MM.1S (cell line): ENCODE data around the gene CNEP1R1.

Source experiments
- DNase-seq: peaks from one replicate; pipeline ENCODE4 v3.0.0-alpha.2; 2015
- H2AFZ ChIP-seq: fragments of 300-600 bp; sonication (generic); 2 replicates; pipeline ENCODE4 v1.6.0; 2016; ENCODE audit warnings: antibody characterized with exemption, low read length
- H3F3A ChIP-seq: fragments of 300-600 bp; sonication (generic); 2 replicates; pipeline ENCODE4 v1.6.1; 2016; ENCODE audit warnings: mild to moderate bottlenecking, antibody characterized with exemption, low read length, moderate library complexity, mixed read lengths; ENCODE audit not compliant: insufficient read depth
- H3K27ac ChIP-seq: fragments of 300-600 bp; sonication (generic); 2 replicates; pipeline ENCODE4 v1.5.1; 2016; ENCODE audit warnings: mild to moderate bottlenecking, low read length
- H3K27me3 ChIP-seq: fragments of 300-600 bp; sonication (generic); replicated peaks from 2 replicates; pipeline ENCODE4 v1.6.0; 2016; ENCODE audit warnings: low read length; ENCODE audit not compliant: insufficient read depth
- H3K36me3 ChIP-seq: fragments of 300-600 bp; sonication (generic); replicated peaks from 2 replicates; pipeline ENCODE4 v1.6.1; 2016; ENCODE audit warnings: mild to moderate bottlenecking, low read length, mixed read lengths; ENCODE audit not compliant: insufficient read depth
- H3K4me1 ChIP-seq: fragments of 300-600 bp; sonication (generic); 2 replicates; pipeline ENCODE4 v1.6.1; 2016; ENCODE audit warnings: low read length, mixed read lengths
- H3K4me2 ChIP-seq: fragments of 300-600 bp; sonication (generic); 2 replicates; pipeline ENCODE4 v1.6.0; 2016; ENCODE audit warnings: low read depth, low read length
- H3K4me3 ChIP-seq: fragments of 300-600 bp; sonication (generic); 2 replicates; pipeline ENCODE4 v1.5.1; 2016; ENCODE audit warnings: low read length, mixed read lengths
- H3K79me2 ChIP-seq: fragments of 300-600 bp; sonication (generic); 2 replicates; pipeline ENCODE4 v1.6.1; 2016; ENCODE audit warnings: mixed run types, low read length, mixed read lengths
- H3K9ac ChIP-seq: fragments of 300-600 bp; sonication (generic); 2 replicates; pipeline ENCODE4 v1.6.1; 2016; ENCODE audit warnings: low read length, mixed read lengths
- H3K9me2 ChIP-seq: fragments of 300-600 bp; sonication (generic); replicated peaks from 2 replicates; pipeline ENCODE4 v1.6.1; 2016; ENCODE audit warnings: mild to moderate bottlenecking, low read length, mixed read lengths; ENCODE audit not compliant: insufficient read depth
- H3K9me3 ChIP-seq: fragments of 300-600 bp; sonication (generic); replicated peaks from 2 replicates; pipeline ENCODE4 v1.6.1; 2016; ENCODE audit warnings: mild to moderate bottlenecking, low read length, mixed read lengths; ENCODE audit not compliant: insufficient read depth
- H4K20me1 ChIP-seq: fragments of 300-600 bp; sonication (generic); 2 replicates; pipeline ENCODE4 v1.6.1; 2016; ENCODE audit warnings: mild to moderate bottlenecking, low read length, moderate library complexity, mixed read lengths; ENCODE audit not compliant: insufficient read depth
- CTCF ChIP-seq: fragments of 300-600 bp; sonication (generic); IDR thresholded peaks from 2 replicates; pipeline ENCODE4 v1.5.1; 2016; ENCODE audit warnings: antibody characterized with exemption, low read length, mixed read lengths
- EZH2 ChIP-seq: fragments of 300-600 bp; sonication (generic); optimal IDR thresholded peaks from 2 replicates; pipeline ENCODE3; 2017; ENCODE audit warnings: low read depth, mild to moderate bottlenecking, antibody characterized with exemption, low read length, mixed read lengths
- EZH2phosphoT487 ChIP-seq: fragments of 300-600 bp; sonication (generic); IDR thresholded peaks from 2 replicates; pipeline ENCODE4 v1.6.1; 2018; ENCODE audit warnings: antibody characterized with exemption, low read length

Gene CNEP1R1

GRCh38 chr16:50002190-50002589 is 22.8 kb upstream of the CNEP1R1 start:
- Histone ChIP-seq H3K27me3 (no peaks in the 10 kb centered on the region), H3K9me2 (no peaks in the 10 kb centered on the region), H3K9me3 (no peaks in the 10 kb centered on the region), H4K20me1 (no peaks in the 10 kb centered on the region), H3F3A (no peaks in the 10 kb centered on the region), H3K4me1 (no peaks in the 10 kb centered on the region), H3K27ac (no peak overlapping the region), H3K36me3 (no peaks in the 10 kb centered on the region), H3K9ac (no peak overlapping the region), H3K79me2 (no peaks in the 10 kb centered on the region), H3K4me2 (no peak overlapping the region), H3K4me3 (no peak overlapping the region), H2AFZ (no peak overlapping the region)
- TF ChIP-seq EZH2, result no peak
- TF ChIP-seq CTCF, result no peak
- TF ChIP-seq EZH2phosphoT487, result no peak
- no peak for DNase-seq

DNA sequence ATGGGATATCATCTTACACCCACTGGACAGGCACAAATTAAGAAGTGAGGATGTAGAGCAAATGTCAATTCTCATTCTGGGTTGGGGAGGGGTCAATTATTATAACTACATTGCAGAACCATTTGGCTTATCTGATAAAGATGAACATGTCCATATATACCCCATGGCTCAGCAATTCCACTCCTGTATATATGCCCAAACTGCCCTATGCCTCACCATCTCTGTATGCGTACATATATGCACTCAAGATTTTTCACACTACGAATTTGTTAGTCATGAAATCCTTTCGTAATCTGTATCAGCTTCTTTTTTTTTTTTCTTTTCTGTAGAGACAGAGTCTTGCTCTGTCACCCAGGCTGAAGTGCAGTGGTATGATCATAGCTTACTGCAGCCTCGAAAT is 20.8 kb upstream of the CNEP1R1 start:
- H3K9ac ChIP-seq, result no peak overlapping the region
- no peaks in the 10 kb centered on the region for H3K4me1 ChIP-seq
- TF ChIP-seq CTCF (no peak), EZH2 (no peak), EZH2phosphoT487 (no peak)
- H3K27ac ChIP-seq, result no peak overlapping the region
- no peak overlapping the region for H2AFZ ChIP-seq
- no peaks in the 10 kb centered on the region for H3K27me3 ChIP-seq
- H3F3A ChIP-seq, result no peaks in the 10 kb centered on the region
- H3K4me3 ChIP-seq, result no peak overlapping the region
- H4K20me1 ChIP-seq, result no peaks in the 10 kb centered on the region
- no peaks in the 10 kb centered on the region for H3K9me2 ChIP-seq
- no peaks in the 10 kb centered on the region for H3K36me3 ChIP-seq
- no peaks in the 10 kb centered on the region for H3K79me2 ChIP-seq
- DNase-seq, result no peak
- H3K9me3 ChIP-seq, result no peaks in the 10 kb centered on the region
- no peak overlapping the region for H3K4me2 ChIP-seq

DNA sequence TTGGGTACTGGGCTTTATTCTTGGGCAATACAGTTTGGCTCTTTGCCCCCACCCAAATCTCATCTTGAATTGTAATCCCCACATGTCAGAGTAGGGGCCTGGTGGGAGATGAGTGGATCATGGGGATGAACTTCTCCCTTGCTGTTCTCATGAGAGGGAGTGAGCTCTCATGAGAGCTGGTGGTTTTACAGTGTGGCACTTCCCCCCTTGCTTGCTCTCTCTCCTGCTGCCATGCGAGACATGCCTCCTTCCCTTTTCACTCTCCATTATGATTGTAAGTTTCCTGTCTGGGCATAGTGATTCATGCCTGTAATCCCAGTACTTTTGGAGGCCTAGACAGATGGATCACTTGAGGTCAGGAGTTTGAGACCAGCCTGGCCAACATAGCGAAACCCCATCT is 18.1 kb upstream of the CNEP1R1 start:
- H3K36me3 ChIP-seq, result no peaks in the 10 kb centered on the region
- H3K4me2 ChIP-seq, result no peak overlapping the region
- TF ChIP-seq EZH2phosphoT487 (no peak), CTCF (no peak), EZH2 (no peak)
- no peak for DNase-seq
- no peaks in the 10 kb centered on the region for H3K79me2 ChIP-seq
- no peaks in the 10 kb centered on the region for H3K4me1 ChIP-seq
- H3K9me2 ChIP-seq, result no peaks in the 10 kb centered on the region
- H3F3A ChIP-seq, result no peaks in the 10 kb centered on the region
- H3K27me3 ChIP-seq, result no peaks in the 10 kb centered on the region
- H3K9me3 ChIP-seq, result no peaks in the 10 kb centered on the region
- no peak overlapping the region for H3K4me3 ChIP-seq
- no peak overlapping the region for H3K27ac ChIP-seq
- no peaks in the 10 kb centered on the region for H4K20me1 ChIP-seq
- no peak overlapping the region for H3K9ac ChIP-seq
- H2AFZ ChIP-seq, result no peak overlapping the region
